Amniotic stem cell (primary cell): ENCODE data around the gene IGFBPL1.
A peak's percentile ranks its signal among the peaks of the same experiment; 100 is the strongest.
"Not testable (repeated sequence)": the region's sequence is repeated elsewhere in the genome, so short reads cannot be mapped to it uniquely, and the experiment has no call there.

Experiments used
- DNase-seq: peaks from one replicate; lab custom pipeline; 2025; lab: John Stamatoyannopoulos, UW

Gene IGFBPL1

DNA sequence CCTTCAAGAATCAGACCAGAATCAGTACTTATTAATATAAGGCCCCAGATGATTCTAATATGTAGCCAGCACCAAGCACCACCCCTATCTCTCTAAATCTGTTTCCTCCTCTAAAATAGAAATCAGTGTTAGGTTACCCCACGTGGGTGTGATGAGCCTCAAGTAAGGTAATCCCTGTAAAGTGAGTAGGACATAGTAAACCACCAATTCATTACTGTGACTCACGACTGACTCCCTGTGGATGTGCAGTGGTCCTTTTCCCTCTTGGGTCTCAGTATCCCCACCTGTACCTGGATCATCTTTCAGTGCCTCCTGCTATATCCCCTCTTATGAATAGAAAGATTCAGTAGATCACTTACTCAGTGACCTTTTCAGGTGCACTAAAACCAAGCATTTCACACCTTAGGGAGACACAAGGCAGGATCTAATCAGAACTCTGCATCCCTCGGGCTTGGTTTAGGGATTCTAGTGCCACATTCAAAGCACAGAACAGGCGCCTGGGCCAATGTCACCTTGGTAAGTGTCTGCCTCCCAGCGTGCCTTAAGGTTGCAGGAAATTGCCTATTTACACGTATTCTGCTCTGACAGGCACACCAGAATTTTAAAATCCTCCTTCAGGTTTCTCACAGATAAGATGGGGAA, 43.9 kb downstream of the IGFBPL1 start:
- DNase-seq: no peak

DNA sequence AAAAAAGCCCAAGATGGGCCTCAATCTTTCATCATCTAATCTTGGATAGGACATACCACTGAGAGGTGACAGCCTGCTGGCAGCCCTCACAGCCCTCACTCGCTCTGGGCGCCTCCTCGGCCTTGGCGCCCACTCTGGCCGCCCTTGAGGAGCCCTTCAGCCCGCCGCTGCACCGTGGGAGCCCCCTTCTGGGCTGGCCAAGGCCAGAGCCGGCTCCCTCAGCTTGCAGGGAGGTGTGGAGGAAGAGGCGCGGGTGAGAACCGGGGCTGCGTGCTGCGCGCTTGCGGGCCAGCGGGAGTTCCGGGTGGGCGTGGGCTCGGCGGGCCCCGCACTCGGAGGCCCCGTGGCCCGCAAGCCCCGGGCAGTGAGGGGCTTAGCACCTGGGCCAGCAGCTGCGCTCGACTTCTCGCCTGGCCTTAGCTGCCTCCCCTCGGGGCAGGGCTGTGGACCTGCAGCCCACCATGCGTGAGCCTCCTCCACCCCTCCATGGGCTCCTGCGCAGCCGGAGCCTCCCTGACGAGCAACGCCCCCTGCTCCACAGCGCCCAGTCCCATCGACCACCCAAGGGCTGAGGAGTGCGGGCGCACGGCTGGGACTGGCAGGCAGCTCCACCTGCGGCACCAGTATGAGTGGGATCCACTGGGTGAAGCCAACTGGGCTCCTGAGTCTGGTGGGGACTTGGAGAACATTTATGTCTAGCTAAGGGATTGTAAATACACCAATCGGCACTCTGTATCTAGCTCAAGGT, 46.7 kb downstream of the IGFBPL1 start:
- not testable (repeated sequence) for DNase-seq

DNA sequence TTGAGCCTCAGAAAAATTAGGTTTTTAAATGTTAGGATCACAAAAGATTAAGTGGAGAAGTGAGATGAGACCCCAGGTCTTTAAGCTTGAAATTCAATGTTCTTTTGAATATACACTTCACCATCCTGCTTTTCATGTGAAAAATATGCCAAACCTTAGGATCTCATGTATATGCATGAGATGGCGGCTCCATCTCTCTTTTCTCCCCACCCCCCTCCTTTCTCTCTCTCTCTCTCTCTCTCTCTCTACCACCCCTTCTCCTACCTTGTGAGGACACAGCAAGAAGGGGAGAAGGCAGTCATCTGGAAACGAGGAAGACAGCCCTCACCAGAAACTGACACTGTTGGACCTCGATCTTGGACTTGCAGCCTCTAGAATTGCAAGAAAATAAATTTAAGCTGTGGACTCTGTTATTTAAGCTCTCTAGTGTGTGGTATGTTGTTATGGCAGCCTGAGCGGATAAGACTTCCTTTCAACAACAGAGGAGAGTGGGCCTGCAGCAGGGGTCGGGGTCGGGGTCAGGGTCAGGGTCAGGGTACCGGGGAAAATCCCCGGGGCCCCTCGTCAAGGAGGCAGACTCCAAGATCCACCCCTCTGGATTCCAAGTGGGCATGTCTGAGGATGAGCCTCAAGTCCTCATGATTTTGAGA, 48.1 kb downstream of the IGFBPL1 start:
- no peak for DNase-seq

DNA sequence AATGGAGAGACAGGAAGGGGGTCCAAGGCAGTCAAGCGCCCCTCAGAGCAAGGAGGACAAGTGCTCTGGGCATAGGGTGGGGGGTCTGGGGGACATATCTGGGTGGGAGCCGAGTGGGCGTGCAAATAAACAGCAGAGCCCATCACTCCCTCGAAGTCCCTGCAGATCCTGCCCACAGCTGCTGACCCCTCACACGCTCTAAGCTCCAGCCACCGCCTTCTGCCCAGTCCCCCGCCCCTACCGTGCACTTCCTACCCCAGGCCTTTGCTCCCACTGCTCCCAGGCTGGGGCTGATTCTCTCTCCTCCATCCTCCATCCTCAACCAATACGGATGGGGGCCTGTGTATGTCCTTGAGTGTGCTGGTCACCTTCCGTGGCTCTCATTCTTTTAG, 48.7 kb downstream of the IGFBPL1 start:
- no peak for DNase-seq

DNA sequence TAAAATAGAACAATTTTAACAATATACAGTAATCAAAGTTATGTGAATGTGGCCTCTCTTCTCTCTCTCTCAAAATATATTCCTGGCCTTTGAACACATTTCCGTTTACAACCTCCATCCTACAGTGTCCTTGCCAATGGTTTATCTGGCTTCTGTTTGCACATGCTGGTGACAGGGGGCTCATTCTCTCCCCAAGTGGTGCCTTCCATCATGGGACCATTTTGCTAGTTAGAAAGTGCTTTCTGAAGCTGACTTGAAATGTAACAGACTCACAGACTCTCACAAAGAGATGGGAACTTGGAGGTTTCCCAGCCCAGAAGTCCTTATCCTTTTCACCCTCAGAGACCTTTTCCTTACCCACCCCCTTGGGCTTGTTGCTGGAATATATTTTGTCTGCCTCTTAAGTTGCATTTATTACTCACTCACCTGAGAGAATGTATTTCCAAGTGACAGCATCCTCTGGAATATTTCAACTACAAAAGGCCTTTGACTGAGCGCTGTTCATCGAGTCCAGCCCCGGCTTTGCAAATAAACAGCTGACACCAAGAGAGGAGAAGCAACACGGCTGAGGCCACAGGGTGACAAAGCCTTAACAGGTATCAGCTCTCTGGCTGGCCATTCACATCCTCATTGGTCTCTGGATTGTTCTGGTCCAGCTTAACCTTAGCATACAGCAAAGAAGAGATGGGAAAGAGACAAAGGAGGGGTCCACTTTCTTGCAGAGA, 49.2 kb downstream of the IGFBPL1 start:
- DNase-seq: no peak

DNA sequence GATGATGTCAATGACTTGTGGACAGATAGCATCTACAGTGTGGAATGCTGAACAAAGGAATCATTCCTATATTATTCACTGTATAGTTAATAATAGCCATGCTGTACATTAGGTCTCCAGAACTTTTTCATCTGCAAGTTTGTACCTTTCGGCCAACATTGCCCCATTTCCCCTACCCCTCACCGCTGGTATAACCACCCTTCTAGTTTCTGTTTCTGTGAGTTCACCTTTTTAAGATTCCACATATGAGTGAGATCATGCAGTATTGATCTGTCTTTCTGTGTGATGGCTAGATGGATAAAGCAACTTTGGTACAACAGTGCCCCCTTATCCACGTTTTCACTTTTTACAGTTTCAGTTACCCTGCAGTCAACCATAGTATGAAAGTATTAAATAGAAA, 50.6 kb downstream of the IGFBPL1 start:
- no peak for DNase-seq

DNA sequence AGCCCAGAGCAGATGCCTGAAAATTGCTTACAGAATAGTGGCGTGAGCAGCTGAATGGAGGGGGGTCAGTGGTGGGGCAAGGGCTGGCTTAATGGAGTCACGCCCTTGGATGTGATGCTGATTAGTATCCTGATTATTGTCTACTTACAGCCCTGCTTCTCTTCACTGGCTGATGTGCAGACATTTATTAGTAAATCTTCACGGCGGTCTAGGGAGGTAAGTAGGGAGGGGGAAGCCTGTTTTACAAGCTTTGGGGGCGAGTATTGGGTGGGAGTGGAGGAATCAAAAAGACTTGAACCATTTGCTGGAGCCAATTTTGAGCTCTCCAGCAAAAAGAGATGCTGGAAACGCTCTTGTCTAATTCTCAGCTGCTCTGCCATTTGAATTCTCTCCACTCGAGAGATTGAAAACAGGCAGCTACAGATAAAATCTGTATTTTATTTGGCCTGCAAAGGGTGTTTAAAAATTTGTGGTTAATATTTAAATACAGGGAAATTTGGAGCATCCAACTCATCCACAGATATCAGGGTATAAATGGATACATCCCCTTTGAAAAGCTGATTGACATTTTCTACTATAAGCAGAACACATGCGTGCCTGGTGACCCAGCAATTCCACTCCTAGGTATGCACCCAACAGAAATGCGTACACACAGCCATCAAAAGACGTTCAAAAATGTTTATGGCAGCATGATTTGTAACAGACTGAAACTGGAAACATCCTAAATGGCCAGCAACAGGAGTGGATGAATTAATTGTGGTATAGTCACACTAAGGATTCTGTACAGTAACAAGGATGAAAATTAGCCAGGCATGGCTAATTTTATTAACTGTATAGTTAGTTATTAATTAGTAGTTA, 51.3 kb downstream of the IGFBPL1 start:
- DNase-seq: no peak

DNA sequence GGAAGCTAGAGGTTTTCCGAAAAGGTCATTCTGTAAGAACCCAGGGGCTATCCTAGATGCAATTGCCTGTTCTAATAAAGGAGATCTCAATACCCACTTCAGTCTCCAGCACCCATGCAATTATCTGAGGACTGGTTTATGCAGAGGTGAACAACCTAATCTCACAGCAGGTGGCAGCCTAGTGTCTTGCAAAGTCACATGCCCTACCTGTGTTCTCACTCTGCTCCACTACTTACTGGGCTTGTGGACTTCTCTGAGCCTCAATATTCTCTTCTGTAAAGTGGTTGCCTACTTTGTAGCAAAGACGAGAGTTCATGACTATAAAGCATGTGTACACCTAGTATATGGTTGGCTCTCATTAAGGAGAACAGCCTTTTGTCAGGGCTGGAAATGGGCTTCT, 52.8 kb downstream of the IGFBPL1 start:
- no peak for DNase-seq

DNA sequence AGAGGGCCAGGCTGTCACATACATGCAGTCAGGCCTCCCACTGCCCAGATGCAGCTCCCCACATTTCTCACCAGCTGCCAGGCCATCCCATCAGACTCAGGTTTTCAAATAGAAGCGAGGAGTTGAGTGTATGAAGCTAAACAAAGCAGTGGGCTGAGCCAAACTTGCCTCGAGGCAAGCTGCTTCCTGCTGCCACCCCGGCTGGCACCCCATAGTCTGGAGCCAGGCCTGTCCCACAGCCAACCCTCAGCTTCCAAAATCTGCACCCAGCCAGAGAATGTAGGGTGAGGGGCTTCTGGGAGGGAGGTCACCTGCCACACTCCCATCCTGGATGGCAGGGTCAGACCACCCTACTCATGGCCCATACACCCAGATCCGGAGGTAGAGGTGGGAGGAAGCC, 54.1 kb downstream of the IGFBPL1 start:
- no peak for DNase-seq

DNA sequence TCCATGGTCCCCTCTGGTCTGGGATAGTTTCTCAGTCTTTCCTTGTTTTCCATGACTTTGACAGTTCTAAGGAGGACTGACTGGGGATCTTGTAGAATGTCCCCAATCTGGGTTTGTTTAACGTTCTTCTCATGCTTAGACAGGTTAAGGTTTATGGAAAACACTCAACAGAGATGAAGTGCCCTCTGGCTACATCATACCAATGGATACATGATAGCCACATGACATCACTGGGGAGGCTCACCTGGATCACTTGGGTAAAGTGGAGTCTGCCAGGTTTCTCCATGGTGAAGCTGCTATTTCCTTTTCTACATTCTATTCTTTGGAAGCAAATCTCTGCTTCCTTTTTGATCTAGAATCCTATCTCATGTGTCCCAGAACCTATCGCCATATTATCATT, 55.5 kb downstream of the IGFBPL1 start:
- no peak for DNase-seq

DNA sequence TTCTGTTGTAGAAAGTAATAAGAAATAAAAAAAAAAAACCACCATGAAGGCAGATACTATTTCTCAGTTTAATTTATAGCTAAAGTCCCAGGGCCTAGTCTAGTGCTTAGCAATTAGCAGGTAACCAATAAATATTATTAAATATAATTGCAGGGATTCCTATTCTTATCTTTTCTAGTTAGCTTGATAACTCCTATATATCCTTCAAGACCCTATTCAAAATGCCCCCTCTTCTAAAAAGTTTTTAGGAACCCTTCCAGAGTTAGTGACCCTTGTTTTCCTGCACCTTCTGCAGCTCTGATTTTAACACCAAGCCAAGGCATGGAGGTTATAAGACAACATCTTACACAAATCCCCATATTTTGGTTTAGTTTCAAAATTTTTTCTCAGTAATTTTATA, 56.4 kb downstream of the IGFBPL1 start:
- no peak for DNase-seq

DNA sequence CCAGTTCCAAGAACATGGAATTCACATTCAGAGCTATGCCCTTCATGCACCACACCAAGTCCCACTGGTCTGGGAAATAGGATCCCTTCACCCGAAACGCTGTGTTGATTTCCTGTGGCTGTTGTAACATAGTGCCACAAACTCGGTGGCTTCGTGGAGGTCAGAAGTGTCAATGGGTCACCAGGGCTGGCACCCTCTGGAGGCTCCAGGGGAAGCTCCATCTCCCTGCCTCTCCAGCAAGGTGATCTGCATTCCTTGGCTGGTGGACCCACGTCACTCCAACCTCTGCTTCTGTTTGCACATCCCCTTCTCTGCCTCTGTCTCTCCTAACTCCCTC, 60.7 kb downstream of the IGFBPL1 start:
- no peak for DNase-seq

DNA sequence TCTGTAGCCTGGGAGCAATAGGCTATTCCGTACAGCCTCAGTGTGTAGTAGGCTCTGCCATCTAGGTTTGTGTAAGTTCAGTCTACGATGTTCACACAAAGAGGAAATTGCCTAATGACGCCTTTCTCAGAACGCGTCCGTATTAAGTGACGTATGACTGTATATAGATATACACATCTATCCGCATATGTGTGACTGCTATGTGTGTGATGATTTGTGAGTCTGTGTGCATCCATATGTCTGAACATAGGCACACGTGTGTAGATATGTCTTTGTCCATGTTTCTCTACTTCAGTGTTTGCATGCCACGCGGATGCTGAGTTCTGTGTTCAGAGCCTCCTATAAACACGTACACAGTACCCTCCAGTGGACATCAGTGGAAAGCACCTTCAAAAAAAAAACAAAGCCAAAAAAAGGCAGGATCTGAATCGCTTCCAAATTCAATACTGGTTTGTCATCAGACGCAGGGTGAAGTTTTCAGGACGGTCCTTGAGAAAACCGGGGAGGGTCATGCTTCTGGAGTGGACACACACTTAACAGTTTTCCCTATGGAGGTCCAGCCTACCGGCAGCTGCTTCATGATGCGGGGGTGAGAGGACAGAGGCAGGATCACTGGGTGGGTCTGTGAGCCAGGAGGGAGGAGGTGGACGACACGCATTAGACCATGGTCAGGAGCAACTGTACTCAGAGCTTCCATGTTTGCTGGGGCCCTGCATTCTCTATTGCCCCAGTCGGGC, 61.2 kb downstream of the IGFBPL1 start:
- peak; percentile 56 for DNase-seq

DNA sequence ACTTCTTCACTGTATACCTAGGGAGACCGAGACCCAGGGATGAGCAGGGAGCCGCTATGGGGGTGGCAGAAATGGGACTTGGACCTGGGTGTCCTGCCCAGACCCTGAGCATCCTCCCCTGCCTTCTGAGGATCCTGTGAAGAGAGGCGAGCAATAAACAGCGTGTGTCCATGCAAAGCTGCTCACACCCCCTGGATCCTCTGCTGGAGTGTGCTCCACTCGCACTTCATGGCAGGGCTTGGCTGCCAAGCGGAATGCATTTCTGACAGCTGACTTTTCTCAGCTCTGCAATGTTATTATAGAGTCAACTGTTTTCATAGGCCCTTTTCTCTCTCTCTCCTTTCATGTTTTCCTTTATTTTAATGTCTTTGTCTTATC, 62.8 kb downstream of the IGFBPL1 start:
- DNase-seq: no peak

DNA sequence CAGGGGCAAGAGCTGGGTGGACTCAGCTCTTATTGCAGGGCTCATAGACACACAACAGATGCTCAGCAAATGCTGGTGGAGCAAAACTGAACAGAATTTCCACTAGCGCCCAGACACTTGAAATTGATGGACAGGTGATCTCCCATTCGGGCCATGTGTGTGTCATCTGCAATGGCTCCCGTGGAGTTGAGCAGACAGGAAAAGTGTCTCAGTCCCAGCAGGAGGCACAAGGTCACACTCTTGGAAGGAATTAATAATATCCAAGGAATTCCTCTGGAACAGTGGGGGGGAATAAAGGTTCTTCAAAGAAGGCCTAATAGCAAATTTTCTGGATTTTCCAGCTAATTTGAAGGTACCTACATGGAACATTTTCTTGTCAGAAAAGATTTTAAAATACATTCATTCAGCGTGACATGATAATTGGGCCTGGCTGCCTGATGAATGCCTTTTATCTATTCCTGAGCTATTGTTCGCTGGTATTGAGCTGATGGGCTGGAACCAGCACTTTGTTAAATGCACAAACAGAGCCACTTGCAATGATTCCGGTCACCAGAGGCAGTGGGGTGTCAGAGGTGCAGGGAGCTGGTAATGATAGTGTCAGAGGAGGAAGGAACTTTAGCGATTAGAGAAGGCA, 63.3 kb downstream of the IGFBPL1 start:
- no peak for DNase-seq

DNA sequence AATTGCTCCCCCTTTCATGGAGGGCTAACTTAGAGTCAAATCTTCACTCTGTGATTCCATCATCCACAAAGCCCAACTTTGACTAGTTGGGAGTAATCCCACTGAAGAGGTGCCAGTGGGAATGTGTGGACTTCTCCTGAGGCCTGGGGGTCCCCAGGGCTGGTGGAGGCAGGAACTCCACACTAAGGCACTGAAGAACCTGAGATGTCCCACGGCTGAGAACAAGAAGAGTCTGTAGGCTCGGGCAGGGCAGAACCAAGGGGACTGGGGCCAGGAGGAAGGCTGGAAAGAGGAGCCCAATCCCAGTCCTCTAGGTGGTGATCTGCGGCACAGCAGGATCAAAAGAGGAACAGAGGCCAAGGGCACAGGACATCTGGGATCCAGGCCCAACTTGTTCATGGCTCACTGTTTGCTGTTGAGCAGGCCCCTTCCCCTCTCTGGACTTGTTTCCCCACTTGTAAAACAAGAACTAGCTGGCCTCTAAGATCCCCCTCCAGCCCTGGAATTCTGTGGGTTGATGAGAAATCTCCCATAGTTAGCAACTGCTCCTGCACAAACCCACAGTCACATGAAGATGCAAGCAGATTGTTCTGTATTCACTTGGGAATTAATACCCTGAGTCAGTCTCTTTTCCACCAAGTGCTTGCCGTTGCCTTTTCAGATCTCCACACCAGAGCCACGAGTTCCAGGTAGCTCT, 64.4 kb downstream of the IGFBPL1 start:
- no peak for DNase-seq

DNA sequence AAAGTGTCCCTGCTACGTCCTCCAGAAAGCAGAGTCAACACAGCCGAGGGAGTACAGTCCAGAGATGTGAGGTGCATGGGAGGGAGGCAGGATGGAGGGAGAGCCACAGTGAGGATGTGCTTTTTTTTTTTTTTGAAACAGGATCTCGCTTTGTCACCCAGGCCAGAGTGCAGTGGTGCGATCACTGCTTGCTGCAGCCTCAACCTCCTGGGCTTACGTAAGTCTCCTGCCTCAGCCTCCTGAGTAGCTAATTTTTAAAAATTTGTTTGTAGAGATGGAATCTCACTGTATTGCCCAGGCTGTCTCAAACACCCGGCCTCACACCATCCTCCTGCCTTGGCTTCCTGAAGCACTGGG, 65.0 kb downstream of the IGFBPL1 start:
- DNase-seq: no peak

DNA sequence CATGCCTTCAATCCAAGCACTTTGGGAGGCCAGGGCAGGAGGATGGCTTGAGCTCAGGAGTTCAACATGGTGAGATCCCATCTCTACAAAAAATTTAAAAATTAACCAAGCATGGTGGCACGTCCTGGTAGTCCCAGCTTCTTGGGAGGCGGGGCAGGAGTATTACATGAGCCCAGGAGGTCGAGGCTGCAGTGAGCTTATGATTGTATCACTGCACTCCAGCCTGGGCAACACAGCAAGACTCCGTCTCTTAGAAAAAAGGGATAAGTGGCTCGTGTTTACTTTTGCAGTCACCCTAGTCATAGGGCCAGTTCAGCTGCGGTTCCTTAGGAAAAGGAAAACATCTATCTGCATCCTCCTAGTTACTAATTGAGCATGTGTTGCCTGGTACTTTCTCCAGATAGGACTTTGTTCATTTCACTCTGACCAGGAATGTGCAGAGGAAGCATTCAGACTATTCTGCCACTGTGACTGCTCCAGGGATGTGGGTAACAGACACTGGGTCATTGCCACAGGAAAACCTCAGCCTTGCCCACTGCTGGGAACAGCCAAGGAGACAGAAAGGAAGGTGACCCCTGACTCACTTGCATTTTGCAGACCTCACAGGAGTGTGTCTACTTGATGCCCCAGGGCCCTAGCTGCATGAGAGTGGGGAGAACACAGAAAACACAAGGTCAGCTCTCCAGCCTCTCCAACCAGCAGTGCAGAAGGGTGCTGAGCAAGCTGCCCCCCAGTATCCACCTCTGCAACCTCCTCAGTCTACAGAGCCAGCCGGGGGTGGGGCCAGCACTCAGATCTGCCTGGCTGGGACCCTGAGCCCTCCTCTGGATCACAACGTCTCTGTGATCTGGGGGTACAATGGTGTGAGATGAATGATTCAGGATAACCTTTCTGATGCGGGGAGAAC, 65.6 kb downstream of the IGFBPL1 start:
- no peak for DNase-seq
